K562 (cell line): ENCODE results near the gene TLE4. TPM values are rescaled to one million over a fixed set of nuclear protein-coding genes. Genes with fewer than 3 reads are reported as not detected.

ENCODE experiments used
- ATAC-seq: fragments of 200-7000 bp; cut with Tn5 transposase; 3 replicates; pipeline ENCODE4 v1.9.1; 2020; ENCODE audit warnings: moderate library complexity
- BruUV-seq: library from RNA; stranded (reverse); fragments of 400-500 nt; replicated peaks from 2 replicates; lab custom pipeline; 2021; lab: Mats Ljungman, UMichigan
- CTCF ChIA-PET: fragments of 300-600 bp; formaldehyde crosslinking; extraction: SDS; loops from one replicate; lab custom pipeline; 2021; ENCODE audit warnings: low intra/inter-chr PET ratio; lab: Yijun Ruan, JAX
- POLR2A ChIA-PET: fragments of 300-600, 350-650 bp; sonication (Branson Sonifier 250); formaldehyde crosslinking; extraction: SDS; loops from one replicate; lab custom pipeline; 2021; ENCODE audit warnings: antibody characterized with exemption, inconsistent platforms; lab: Yijun Ruan, JAX
- DNase-seq, 4 experiments: peaks; one replicate each; pipeline versions ENCODE4 v3.0.0 to v3.0.0-alpha.2; 2011 to 2018; ENCODE audit warnings: low spot score in 3 of 4, mixed read lengths in 3 of 4; ENCODE audit errors: extremely low read depth in 1 of 4
- FAIRE-seq: peaks from 2 replicates; lab custom pipeline; 2011; peaks lifted over from hg19 to GRCh38; lab: Jason Lieb, UNC
- H2AFZ ChIP-seq: 2 replicates; pipeline ENCODE4 v1.6.0; 2011; ENCODE audit warnings: low read depth, low read length, control low read depth, inconsistent platforms
- H3K27ac ChIP-seq: fragments of 200-600 bp; 3 replicates; pipeline ENCODE4 v1.8.0; 2011; ENCODE audit warnings: low read depth, mild to moderate bottlenecking, control low read depth, inconsistent platforms, low read length, moderate library complexity, mixed read lengths; ENCODE audit errors: extremely low read depth
- H3K27me3 ChIP-seq, 2 experiments: fragments of 300-600 bp in 1 of 2; 2 replicates in 1 of 2; 3 replicates in 1 of 2; pipeline versions ENCODE4 v1.6.0 to v1.8.0; 2011; ENCODE audit warnings: inconsistent platforms in 2 of 2, low read length in 2 of 2, mild to moderate bottlenecking in 1 of 2, mixed read lengths in 1 of 2, moderate library complexity in 1 of 2; ENCODE audit not compliant: control insufficient read depth in 2 of 2, insufficient read depth in 2 of 2
- H3K36me3 ChIP-seq: fragments of 300-600 bp; 3 replicates; pipeline ENCODE4 v1.8.0; 2011; ENCODE audit warnings: mild to moderate bottlenecking, low read length, inconsistent platforms; ENCODE audit not compliant: control insufficient read depth, insufficient read depth
- H3K4me1 ChIP-seq, 2 experiments: fragments of 200-600 bp in 1 of 2; replicated peaks in 1 of 2; 2 replicates in 1 of 2; 3 replicates in 1 of 2; pipeline versions ENCODE4 v1.5.1 to v1.8.0; 2011; ENCODE audit warnings: inconsistent platforms in 2 of 2, low read length in 2 of 2, mild to moderate bottlenecking in 1 of 2, mixed read lengths in 1 of 2, moderate library complexity in 1 of 2; ENCODE audit not compliant: control insufficient read depth in 2 of 2, insufficient read depth in 2 of 2
- H3K4me2 ChIP-seq: 2 replicates; pipeline ENCODE4 v1.6.1; 2011; ENCODE audit warnings: low read length, control low read depth, inconsistent platforms, mixed read lengths; ENCODE audit not compliant: insufficient read depth
- H3K4me3 ChIP-seq: fragments of 200-600 bp; sonication (generic), shearing (Covaris generic); 2 replicates; pipeline ENCODE4 v1.5.1; 2016; ENCODE audit warnings: control low read depth, inconsistent platforms
- H3K79me2 ChIP-seq: fragments of 200-600 bp; 3 replicates; pipeline ENCODE4 v1.8.0; 2011; ENCODE audit warnings: low read length, inconsistent platforms; ENCODE audit not compliant: control insufficient read depth, insufficient read depth
- H3K9ac ChIP-seq, 2 experiments: 2 replicates each; pipeline versions ENCODE4 v1.6.0 to v1.6.1; 2011; ENCODE audit warnings: low read depth in 2 of 2, low read length in 2 of 2, control low read depth in 1 of 2, inconsistent platforms in 1 of 2, mild to moderate bottlenecking in 1 of 2, mixed read lengths in 1 of 2; ENCODE audit not compliant: insufficient read depth in 1 of 2
- H3K9me1 ChIP-seq: one replicate; pipeline ENCODE4 v1.6.0; 2011; ENCODE audit warnings: inconsistent platforms, mild to moderate bottlenecking, low read length, moderate library complexity; ENCODE audit not compliant: control insufficient read depth, insufficient read depth
- H3K9me3 ChIP-seq: replicated peaks from 2 replicates; pipeline ENCODE4 v1.5.1; 2011; ENCODE audit warnings: low read depth, low read length, inconsistent platforms; ENCODE audit not compliant: control insufficient read depth, insufficient read depth
- H4K20me1 ChIP-seq: replicated peaks from 2 replicates; pipeline ENCODE4 v1.6.1; 2011; ENCODE audit warnings: low read length, inconsistent platforms, mixed read lengths; ENCODE audit not compliant: control insufficient read depth, insufficient read depth
- CEBPZ ChIP-seq: fragments of 150-350 bp; IDR thresholded peaks from 2 replicates; pipeline ENCODE4 v1.6.1; 2014; ENCODE audit warnings: low read depth, mild to moderate bottlenecking, low read length, borderline replicate concordance
- GTF2F1 ChIP-seq: IDR thresholded peaks from 2 replicates; pipeline ENCODE4 v1.6.1; 2011; ENCODE audit warnings: low read depth, low read length, improper control_type of control experiment
- KDM2B ChIP-seq: fragments of 250-450 bp; sonication (Bioruptor Pico); IDR thresholded peaks from 2 replicates; pipeline ENCODE4 v1.8.0; 2021; ENCODE audit warnings: mild to moderate bottlenecking, moderate library complexity
- SIN3A ChIP-seq, 2 experiments: fragments of 150-350 bp in 1 of 2; IDR thresholded peaks; 2 replicates each; pipeline ENCODE4 v1.6.1; 2011 to 2016; ENCODE audit warnings: borderline replicate concordance in 2 of 2, low read depth in 2 of 2, low read length in 2 of 2, mild to moderate bottlenecking in 2 of 2, moderate library complexity in 2 of 2; ENCODE audit not compliant: control insufficient read depth in 1 of 2
- SNIP1 ChIP-seq: fragments of 450-650 bp; IDR thresholded peaks from 2 replicates; pipeline ENCODE4 v1.7.1; 2017; ENCODE audit warnings: low read depth, mild to moderate bottlenecking
- SRSF9 ChIP-seq: fragments of 200-400 bp; formaldehyde crosslinking; IDR thresholded peaks from 2 replicates; pipeline ENCODE4 v1.6.1; 2017; ENCODE audit warnings: low read depth, low read length, borderline replicate concordance
- THRAP3 ChIP-seq: fragments of 450-650 bp; IDR thresholded peaks from 2 replicates; pipeline ENCODE4 v1.6.1; 2016; ENCODE audit warnings: mild to moderate bottlenecking, inconsistent platforms, borderline replicate concordance
- WHSC1 ChIP-seq: IDR thresholded peaks from one replicate; pipeline ENCODE4 v1.6.1; 2012; ENCODE audit warnings: low read length, control low read depth, inconsistent platforms
- ZEB2 ChIP-seq: fragments of 450-650 bp; IDR thresholded peaks from 2 replicates; pipeline ENCODE4 v1.6.1; 2016
- ZNF764 ChIP-seq: fragments of 250-450 bp; sonication (Bioruptor Pico); IDR thresholded peaks from 2 replicates; pipeline ENCODE4 v1.4.0; 2020; ENCODE audit warnings: low read depth, mild to moderate bottlenecking, moderate library complexity
- WGBS: fragments of 100-300 bp; shearing (Covaris generic); methylation state at CpG from one replicate; pipeline ENCODE4 v1.1.6; 2016; ENCODE audit warnings: low coverage, mixed read lengths; ENCODE audit not compliant: insufficient coverage; ENCODE audit errors: missing lambda C conversion rate; 5-methylcytosine and 5-hydroxymethylcytosine counted together
- in situ Hi-C: fragments of 300-500 bp; cut with MboI; formaldehyde crosslinking; loops from 4 replicates; pipeline ENCODE4 v1.15.0; 2018; ENCODE audit warnings: inconsistent platforms, mixed read lengths
- intact Hi-C: fragments of 100-400 bp; cut with micrococcal nuclease; formaldehyde crosslinking; loops from 2 replicates; pipeline ENCODE4 v1.14.2; 2022
- polyA plus RNA-seq, 8 experiments: library from polyadenylated mRNA; depleted of rRNA in 4 of 8; stranded (reverse) in 5 of 8; unstranded in 3 of 8; fragments of >200 nt; fragmentation: Nextera tagmentation in 2 of 8; fragmentation: Illumina TruSeq in 1 of 8; extraction: Ambion mirVana in 2 of 8; extraction: Trizol in 1 of 8; gene quantifications; 2 replicates each; pipeline versions ENCODE4 v1.2.1 to v1.2.3, GENCODE V29; 2011 to 2014; ENCODE audit warnings: inconsistent platforms in 1 of 8, missing spikeins in 1 of 8
- total RNA-seq, 7 experiments: library from RNA; depleted of rRNA in 6 of 7; stranded (reverse); fragments of >200 nt in 6 of 7; fragmentation: Illumina TruSeq in 2 of 7; extraction: Trizol in 2 of 7; gene quantifications; 2 replicates each; pipeline versions ENCODE4 v1.2.1 to v1.2.3, GENCODE V29; 2011 to 2021; ENCODE audit warnings: low replicate concordance in 1 of 7
- TF ChIP-seq, protein P1 (sequence below): IDR thresholded peaks from 2 replicates; pipeline ENCODE4 v1.6.1; 2016; ENCODE audit warnings: missing genetic modification characterization, missing compliant biosample characterization
- TF ChIP-seq, protein P2 (sequence below): sonication (generic); IDR thresholded peaks from 2 replicates; pipeline ENCODE4 v1.6.1; 2016

The TLE4 gene
- total and polyA plus RNA-seq, 9 of the 15 experiments (the other 6 are each of a cell fraction or from before 2014, with no cell fraction given), result 1.1 to 8.8 (median 5.7) TPM

DNA sequence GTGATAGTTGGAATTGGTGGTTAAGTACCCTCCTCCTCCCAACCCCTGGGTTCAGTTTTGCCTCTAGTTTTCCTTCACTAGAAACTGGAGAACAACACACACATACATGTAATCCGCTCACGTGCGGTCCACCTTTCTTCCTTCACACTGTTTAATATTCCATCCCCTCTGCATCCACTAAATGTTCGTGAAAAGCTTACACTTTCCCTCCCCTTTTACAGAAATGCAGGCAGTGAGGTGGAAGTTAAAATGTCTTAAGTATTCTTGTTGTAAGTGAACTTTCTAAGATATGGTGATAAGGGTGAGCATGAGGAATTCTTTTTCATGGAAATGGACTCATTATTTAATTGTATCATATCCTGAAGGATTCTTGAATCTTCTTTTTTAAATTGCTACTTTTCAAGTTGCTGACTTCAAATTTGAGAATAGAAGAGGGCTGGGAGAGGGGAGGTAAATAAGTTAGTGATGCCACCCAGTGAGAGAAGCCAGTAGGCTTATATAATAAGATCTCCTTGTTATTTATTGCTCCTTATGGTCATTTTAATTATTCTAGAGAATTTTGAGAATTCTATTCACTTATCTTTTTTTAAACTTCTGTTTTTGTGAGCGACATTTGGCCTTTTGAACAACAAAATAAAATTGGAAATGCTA is 90.2 kb downstream of the TLE4 start:
- BruUV-seq, result no TSS peak
- intact Hi-C loops, result no loop called here
- DNase-seq, result no peak
- in situ Hi-C loops, result no loop called here
- no peaks in the 10 kb centered on the region for H3K36me3 ChIP-seq
- POLR2A ChIA-PET, result no interaction called here
- H3K4me2 ChIP-seq, result no peak overlapping the region
- 26% methylated on average over 5 of the region's 5 CpGs for WGBS
- H2AFZ ChIP-seq, result no peak overlapping the region
- CTCF ChIA-PET, result no interaction called here
- no peak for ATAC-seq
- no peaks in the 10 kb centered on the region for H3K9me1 ChIP-seq
- no peak overlapping the region for H3K9ac ChIP-seq
- no peaks in the 10 kb centered on the region for H4K20me1 ChIP-seq
- H3K79me2 ChIP-seq, result no peaks in the 10 kb centered on the region
- TF ChIP-seq ZNF764 (CRISPR knock-in tag) (no peak), GTF2F1 (no peak), KDM2B (CRISPR knock-in tag) (no peak), THRAP3 (no peak), CEBPZ (no peak), WHSC1 (no peak), SIN3A (IDR thresholded peaks at IDR 0.05; ENCODE audit: borderline replicate concordance in 2 of 2, control insufficient read depth in 1 of 2, low read depth in 2 of 2, low read length in 2 of 2) (no peak), SRSF9 (no peak), ZEB2 (no peak), SNIP1 (no peak)
- TF ChIP-seq, protein P1, sequence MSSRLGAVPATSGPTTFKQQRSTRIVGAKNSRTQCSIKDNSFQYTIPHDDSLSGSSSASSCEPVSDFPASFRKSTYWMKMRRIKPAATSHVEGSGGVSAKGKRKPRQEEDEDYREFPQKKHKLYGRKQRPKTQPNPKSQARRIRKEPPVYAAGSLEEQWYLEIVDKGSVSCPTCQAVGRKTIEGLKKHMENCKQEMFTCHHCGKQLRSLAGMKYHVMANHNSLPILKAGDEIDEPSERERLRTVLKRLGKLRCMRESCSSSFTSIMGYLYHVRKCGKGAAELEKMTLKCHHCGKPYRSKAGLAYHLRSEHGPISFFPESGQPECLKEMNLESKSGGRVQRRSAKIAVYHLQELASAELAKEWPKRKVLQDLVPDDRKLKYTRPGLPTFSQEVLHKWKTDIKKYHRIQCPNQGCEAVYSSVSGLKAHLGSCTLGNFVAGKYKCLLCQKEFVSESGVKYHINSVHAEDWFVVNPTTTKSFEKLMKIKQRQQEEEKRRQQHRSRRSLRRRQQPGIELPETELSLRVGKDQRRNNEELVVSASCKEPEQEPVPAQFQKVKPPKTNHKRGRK (tag), result no peak
- TF ChIP-seq, protein P2, sequence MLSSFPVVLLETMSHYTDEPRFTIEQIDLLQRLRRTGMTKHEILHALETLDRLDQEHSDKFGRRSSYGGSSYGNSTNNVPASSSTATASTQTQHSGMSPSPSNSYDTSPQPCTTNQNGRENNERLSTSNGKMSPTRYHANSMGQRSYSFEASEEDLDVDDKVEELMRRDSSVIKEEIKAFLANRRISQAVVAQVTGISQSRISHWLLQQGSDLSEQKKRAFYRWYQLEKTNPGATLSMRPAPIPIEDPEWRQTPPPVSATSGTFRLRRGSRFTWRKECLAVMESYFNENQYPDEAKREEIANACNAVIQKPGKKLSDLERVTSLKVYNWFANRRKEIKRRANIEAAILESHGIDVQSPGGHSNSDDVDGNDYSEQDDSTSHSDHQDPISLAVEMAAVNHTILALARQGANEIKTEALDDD, result no peak
- H3K4me1 ChIP-seq, result peaks cover 0 to 2% of the 10 kb centered on the region in 2 experiments; a peak in 2 of 5 replicates
- no peak overlapping the region for H3K27ac ChIP-seq
- no peak overlapping the region for H3K4me3 ChIP-seq
- H3K27me3 ChIP-seq, result no peaks in the 10 kb centered on the region
- FAIRE-seq, result no peak
- H3K9me3 ChIP-seq, result no peaks in the 10 kb centered on the region
